HepG2 (cell line): ENCODE measurements around the gene PSMA4. TPM values are rescaled to one million over a fixed set of nuclear protein-coding genes. Genes with fewer than 3 reads are reported as not detected.

Experiments used
- CENPT ChIP-seq: sonication (generic); formaldehyde crosslinking; IDR thresholded peaks from 2 replicates; pipeline ENCODE4 v1.8.0; 2022; ENCODE audit warnings: low read depth, mild to moderate bottlenecking, moderate library complexity, missing genetic modification reagents
- FOXA1 ChIP-seq, 2 experiments: fragments of 450-650 bp in 1 of 2; sonication (generic) in 1 of 2; formaldehyde crosslinking in 1 of 2; IDR thresholded peaks; 2 replicates each; pipeline versions ENCODE4 v1.4.0 to v1.6.1; 2016 to 2020; ENCODE audit warnings: missing genetic modification reagents in 1 of 2
- KLF16 ChIP-seq, 2 experiments: sonication (generic) in 1 of 2; formaldehyde crosslinking in 1 of 2; IDR thresholded peaks; 2 replicates each; pipeline versions ENCODE4 v1.6.1 to v1.8.0; 2016 to 2023; ENCODE audit warnings: missing genetic modification reagents in 2 of 2, missing compliant biosample characterization in 1 of 2
- MAFF ChIP-seq: IDR thresholded peaks from 2 replicates; pipeline ENCODE4 v1.6.1; 2011; ENCODE audit warnings: low read depth, low read length, improper control_type of control experiment
- RARA ChIP-seq: IDR thresholded peaks from 2 replicates; pipeline ENCODE4 v1.6.1; 2016; ENCODE audit warnings: missing genetic modification reagents, missing compliant biosample characterization
- REL ChIP-seq: sonication (generic); formaldehyde crosslinking; conservative IDR thresholded peaks from 2 replicates; pipeline ENCODE4 v1.8.0; 2022; ENCODE audit warnings: mild to moderate bottlenecking, missing genetic modification reagents, moderate library complexity
- SP5 ChIP-seq: IDR thresholded peaks from 2 replicates; pipeline ENCODE4 v1.6.1; 2016; ENCODE audit warnings: low read depth, borderline replicate concordance
- TCF7 ChIP-seq: sonication (generic); IDR thresholded peaks from 2 replicates; pipeline ENCODE4 v1.6.1; 2016; ENCODE audit warnings: antibody characterized with exemption, low read depth
- TEAD2 ChIP-seq: sonication (generic); formaldehyde crosslinking; IDR thresholded peaks from 2 replicates; pipeline ENCODE4 v1.9.0; 2021; ENCODE audit warnings: missing genetic modification reagents
- TEAD3 ChIP-seq: optimal IDR thresholded peaks from 2 replicates; pipeline ENCODE3; 2016; ENCODE audit warnings: borderline replicate concordance
- TP53 ChIP-seq: sonication (generic); formaldehyde crosslinking; conservative IDR thresholded peaks from 2 replicates; pipeline ENCODE4 v1.4.0; 2020; ENCODE audit warnings: missing genetic modification reagents
- XBP1 ChIP-seq: sonication (generic); formaldehyde crosslinking; IDR thresholded peaks from 2 replicates; pipeline ENCODE4 v1.5.0; 2020; ENCODE audit warnings: missing genetic modification reagents
- YY1 ChIP-seq: IDR thresholded peaks from 2 replicates; pipeline ENCODE4 v1.6.1; 2011; ENCODE audit warnings: low read length, low read depth, moderate library complexity, mild to moderate bottlenecking; ENCODE audit not compliant: insufficient read depth, insufficient replicate concordance
- ZC3H4 ChIP-seq: sonication (generic); formaldehyde crosslinking; IDR thresholded peaks from 2 replicates; pipeline ENCODE4 v1.4.0; 2020; ENCODE audit warnings: missing genetic modification reagents, borderline replicate concordance
- ZNF605 ChIP-seq: sonication (generic); formaldehyde crosslinking; IDR thresholded peaks from 2 replicates; pipeline ENCODE4 v1.8.0; 2022; ENCODE audit warnings: mild to moderate bottlenecking, missing genetic modification reagents
- ZNF839 ChIP-seq: sonication (generic); formaldehyde crosslinking; IDR thresholded peaks from 2 replicates; pipeline ENCODE4 v1.4.0; 2020; ENCODE audit warnings: missing genetic modification reagents, mild to moderate bottlenecking, borderline replicate concordance
- ZSCAN25 ChIP-seq: sonication (generic); formaldehyde crosslinking; IDR thresholded peaks from 2 replicates; pipeline ENCODE4 v1.8.0; 2022; ENCODE audit warnings: mild to moderate bottlenecking, missing genetic modification reagents
- polyA plus RNA-seq, 8 experiments: library from polyadenylated mRNA; depleted of rRNA in 3 of 8; stranded (reverse) in 7 of 8; unstranded in 1 of 8; fragments of >200 nt; fragmentation: Illumina TruSeq in 4 of 8; extraction: Trizol in 4 of 8; gene quantifications; 2 replicates each; pipeline versions ENCODE4 v1.2.1 to v1.2.3, GENCODE V29; 2011 to 2016; ENCODE audit warnings: low read depth in 4 of 8, missing spikeins in 1 of 8, mixed read lengths in 1 of 8; ENCODE audit not compliant: insufficient read depth in 1 of 8
- total RNA-seq, 5 experiments: library from RNA; depleted of rRNA; stranded (reverse); fragments of >200 nt; fragmentation: Illumina TruSeq; extraction: Trizol; gene quantifications; 2 replicates each; pipeline ENCODE4 v1.2.3, GENCODE V29; 2016; ENCODE audit warnings: low read depth in 1 of 5
- TF ChIP-seq, protein P1 (sequence below): sonication (generic); formaldehyde crosslinking; conservative IDR thresholded peaks from 2 replicates; pipeline ENCODE4 v1.8.0; 2022; ENCODE audit warnings: mild to moderate bottlenecking, moderate library complexity, missing genetic modification reagents
- TF ChIP-seq, protein P2 (sequence below): sonication (generic); formaldehyde crosslinking; IDR thresholded peaks from 2 replicates; pipeline ENCODE4 v1.9.0; 2022; ENCODE audit warnings: low read depth, missing genetic modification reagents
- TF ChIP-seq, protein P3 (sequence below): IDR thresholded peaks from 2 replicates; pipeline ENCODE4 v1.6.1; 2016; ENCODE audit warnings: mild to moderate bottlenecking, missing biosample characterization, missing genetic modification reagents
- TF ChIP-seq, protein P4 (sequence below): sonication (generic); formaldehyde crosslinking; IDR thresholded peaks from 2 replicates; pipeline ENCODE4 v1.8.0; 2022; ENCODE audit warnings: mild to moderate bottlenecking, missing genetic modification reagents, borderline replicate concordance

PSMA4 gene
- total and polyA plus RNA-seq, 2 of the 13 experiments (the other 11 are each of a cell fraction or from before 2014, with no cell fraction given) = 202 to 404 TPM

DNA sequence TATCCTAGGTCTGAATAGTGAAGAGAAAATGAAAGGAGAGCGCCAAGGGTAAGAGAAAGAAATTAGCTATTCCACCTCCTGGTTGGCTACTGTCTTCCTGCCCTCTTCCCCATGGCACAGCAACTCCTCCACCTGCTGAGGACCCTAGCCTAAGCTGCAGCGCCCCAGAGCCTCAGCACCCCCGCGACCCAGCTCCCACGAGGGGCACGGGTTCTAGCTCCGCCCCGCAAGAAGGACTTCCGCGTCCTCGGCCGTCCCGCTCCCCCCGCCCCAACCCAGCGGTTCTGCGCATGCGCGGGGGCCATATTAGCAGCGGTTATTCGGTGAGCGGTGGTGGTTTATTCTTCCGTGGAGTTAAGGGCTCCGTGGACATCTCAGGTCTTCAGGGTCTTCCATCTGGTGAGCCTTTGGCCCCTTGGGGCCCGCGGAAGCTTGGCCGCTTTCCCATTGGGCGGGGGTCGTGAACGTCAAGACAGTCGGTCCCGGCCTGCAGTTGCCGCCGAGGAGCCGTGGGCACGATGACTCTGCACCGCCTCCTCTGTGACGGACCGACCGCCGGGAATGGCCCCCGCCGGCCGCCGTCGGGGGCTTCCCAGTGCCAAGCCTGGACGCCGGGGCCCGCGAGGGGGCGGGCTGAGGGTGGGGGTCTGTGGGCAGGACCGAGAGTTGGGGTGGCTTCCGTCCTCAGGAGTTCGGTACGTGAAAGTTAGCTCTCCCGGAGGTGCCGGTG, at the start of gene PSMA4 (continued):
- TF ChIP-seq MAFF = no peak
- TF ChIP-seq TCF7 = no peak
- TF ChIP-seq, protein P1, sequence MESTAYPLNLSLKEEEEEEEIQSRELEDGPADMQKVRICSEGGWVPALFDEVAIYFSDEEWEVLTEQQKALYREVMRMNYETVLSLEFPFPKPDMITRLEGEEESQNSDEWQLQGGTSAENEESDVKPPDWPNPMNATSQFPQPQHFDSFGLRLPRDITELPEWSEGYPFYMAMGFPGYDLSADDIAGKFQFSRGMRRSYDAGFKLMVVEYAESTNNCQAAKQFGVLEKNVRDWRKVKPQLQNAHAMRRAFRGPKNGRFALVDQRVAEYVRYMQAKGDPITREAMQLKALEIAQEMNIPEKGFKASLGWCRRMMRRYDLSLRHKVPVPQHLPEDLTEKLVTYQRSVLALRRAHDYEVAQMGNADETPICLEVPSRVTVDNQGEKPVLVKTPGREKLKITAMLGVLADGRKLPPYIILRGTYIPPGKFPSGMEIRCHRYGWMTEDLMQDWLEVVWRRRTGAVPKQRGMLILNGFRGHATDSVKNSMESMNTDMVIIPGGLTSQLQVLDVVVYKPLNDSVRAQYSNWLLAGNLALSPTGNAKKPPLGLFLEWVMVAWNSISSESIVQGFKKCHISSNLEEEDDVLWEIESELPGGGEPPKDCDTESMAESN (CRISPR knock-in tag) = peak; percentile 47; the same call in 1 of the 2 replicates
- TF ChIP-seq REL (CRISPR knock-in tag) = peak; percentile 48; the same call in 1 of the 2 replicates
- TF ChIP-seq YY1 = peak; percentile 93
- TF ChIP-seq ZNF839 (CRISPR knock-in tag) = 0 out of 2 replicates have a peak, but pooled peaks have one; percentile 15
- peak; percentile 44 for TF ChIP-seq TEAD3 (CRISPR knock-in tag)
- TF ChIP-seq TP53 (CRISPR knock-in tag) = 0 out of 2 replicates have a peak, but pooled peaks have one; percentile 18
- TF ChIP-seq RARA = peak; percentile 31; the same call in 1 of the 2 replicates
- no peak for TF ChIP-seq TEAD2
- TF ChIP-seq, protein P2, sequence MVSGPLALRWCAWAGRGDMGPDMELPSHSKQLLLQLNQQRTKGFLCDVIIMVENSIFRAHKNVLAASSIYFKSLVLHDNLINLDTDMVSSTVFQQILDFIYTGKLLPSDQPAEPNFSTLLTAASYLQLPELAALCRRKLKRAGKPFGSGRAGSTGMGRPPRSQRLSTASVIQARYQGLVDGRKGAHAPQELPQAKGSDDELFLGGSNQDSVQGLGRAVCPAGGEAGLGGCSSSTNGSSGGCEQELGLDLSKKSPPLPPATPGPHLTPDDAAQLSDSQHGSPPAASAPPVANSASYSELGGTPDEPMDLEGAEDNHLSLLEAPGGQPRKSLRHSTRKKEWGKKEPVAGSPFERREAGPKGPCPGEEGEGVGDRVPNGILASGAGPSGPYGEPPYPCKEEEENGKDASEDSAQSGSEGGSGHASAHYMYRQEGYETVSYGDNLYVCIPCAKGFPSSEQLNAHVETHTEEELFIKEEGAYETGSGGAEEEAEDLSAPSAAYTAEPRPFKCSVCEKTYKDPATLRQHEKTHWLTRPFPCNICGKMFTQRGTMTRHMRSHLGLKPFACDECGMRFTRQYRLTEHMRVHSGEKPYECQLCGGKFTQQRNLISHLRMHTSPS (CRISPR knock-in tag) = no peak
- TF ChIP-seq, protein P3, sequence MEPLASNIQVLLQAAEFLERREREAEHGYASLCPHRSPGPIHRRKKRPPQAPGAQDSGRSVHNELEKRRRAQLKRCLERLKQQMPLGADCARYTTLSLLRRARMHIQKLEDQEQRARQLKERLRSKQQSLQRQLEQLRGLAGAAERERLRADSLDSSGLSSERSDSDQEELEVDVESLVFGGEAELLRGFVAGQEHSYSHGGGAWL (CRISPR knock-in tag) = peak; percentile 66; the same call in 1 of the 2 replicates
- TF ChIP-seq, protein P4, sequence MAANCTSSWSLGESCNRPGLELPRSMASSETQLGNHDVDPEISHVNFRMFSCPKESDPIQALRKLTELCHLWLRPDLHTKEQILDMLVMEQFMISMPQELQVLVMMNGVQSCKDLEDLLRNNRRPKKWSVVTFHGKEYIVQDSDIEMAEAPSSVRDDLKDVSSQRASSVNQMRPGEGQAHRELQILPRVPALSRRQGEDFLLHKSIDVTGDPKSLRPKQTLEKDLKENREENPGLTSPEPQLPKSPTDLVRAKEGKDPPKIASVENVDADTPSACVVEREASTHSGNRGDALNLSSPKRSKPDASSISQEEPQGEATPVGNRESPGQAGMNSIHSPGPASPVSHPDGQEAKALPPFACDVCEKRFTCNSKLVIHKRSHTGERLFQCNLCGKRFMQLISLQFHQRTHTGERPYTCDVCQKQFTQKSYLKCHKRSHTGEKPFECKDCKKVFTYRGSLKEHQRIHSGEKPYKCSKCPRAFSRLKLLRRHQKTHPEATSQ = no peak; the same call in 1 of the 2 replicates
- no peak for TF ChIP-seq XBP1 (CRISPR knock-in tag)
- TF ChIP-seq ZC3H4 = no peak
- TF ChIP-seq CENPT (CRISPR knock-in tag) = no peak
- no peak for TF ChIP-seq FOXA1 (IDR thresholded peaks at IDR 0.05)
- TF ChIP-seq FOXA1 (CRISPR knock-in tag; IDR thresholded peaks at IDR 0.05) = no peak; the same call in 1 of the 2 replicates
- peak; percentile 38; the same call in 1 of the 2 replicates for TF ChIP-seq SP5 (CRISPR knock-in tag)
- TF ChIP-seq ZSCAN25 = 0 out of 2 replicates have a peak, but pooled peaks have one; percentile 24
- no peak; the same call in 1 of the 2 replicates for TF ChIP-seq ZNF605 (CRISPR knock-in tag)
- TF ChIP-seq KLF16 (CRISPR knock-in tag; IDR thresholded peaks at IDR 0.05) = peak in 1 of 2 experiments; percentile 27; a peak in 1 of 4 replicates
